GM10266 (cell line): Measurements from ENCODE around the gene ITGA1.

Source experiments
- DNase-seq: peaks from one replicate; pipeline ENCODE4 v3.0.0; 2012; ENCODE audit errors: extremely low spot score
- CTCF ChIP-seq: IDR thresholded peaks from 2 replicates; pipeline ENCODE4 v1.5.1; 2012; ENCODE audit warnings: mild to moderate bottlenecking, low read depth; ENCODE audit not compliant: control insufficient read depth, insufficient read depth; ENCODE audit errors: missing control alignments

The ITGA1 gene

GRCh38 chr5:53002491-53002890 is 214.8 kb downstream of the ITGA1 start:
- no peak for TF ChIP-seq CTCF
- DNase-seq, result no peak

GRCh38 chr5:53003144-53003543 is 215.4 kb downstream of the ITGA1 start:
- no peak for TF ChIP-seq CTCF
- no peak for DNase-seq

GRCh38 chr5:53006911-53007890 is 219.5 kb downstream of the ITGA1 start:
- DNase-seq, result no peak
- no peak for TF ChIP-seq CTCF

GRCh38 chr5:53008751-53009150 is 221.0 kb downstream of the ITGA1 start:
- no peak for TF ChIP-seq CTCF
- peak; percentile 19 for DNase-seq
